Measurements from ENCODE around the gene ECHDC1.

The ECHDC1 gene

GRCh38 chr6:127299522-127300240, 43.7 kb downstream of the ECHDC1 start:
- peaks cover 14% of the 10 kb centered on the region; the same call in 1 of the 2 replicates for H4K20me1 ChIP-seq (ENCODE audit: insufficient read depth, low read length)
- ATAC-seq (ENCODE audit: insufficient read depth, low read depth), result no peak
- TF ChIP-seq EZH2 (IDR thresholded peaks at IDR 0.05; ENCODE audit: borderline replicate concordance, low read depth, low read length, severe bottlenecking) (no peak), CTCF (IDR thresholded peaks at IDR 0.05; ENCODE audit: borderline replicate concordance, extremely low read depth, low read length, poor library complexity, severe bottlenecking) (no peak)
- no peaks in the 10 kb centered on the region for H3K27me3 ChIP-seq (ENCODE audit: insufficient read depth, low read length, poor library complexity)
- no peaks in the 10 kb centered on the region for H3K4me1 ChIP-seq (ENCODE audit: insufficient read depth, low read length)
- no peak overlapping the region for H3K4me3 ChIP-seq (ENCODE audit: low read depth in 1 of 2, low read length in 2 of 2)
- no peak overlapping the region for H3K27ac ChIP-seq (ENCODE audit: low read length)
- no peak overlapping the region for H3K4me2 ChIP-seq (ENCODE audit: insufficient read depth, low read length)
- peaks cover 27% of the 10 kb centered on the region for H3K79me2 ChIP-seq (ENCODE audit: insufficient read depth, low read length)
- DNase-seq, result no peak
- H2AFZ ChIP-seq (ENCODE audit: low read depth, low read length), result no peak overlapping the region
- peaks cover 47% of the 10 kb centered on the region; the same call in 1 of the 2 replicates for H3K36me3 ChIP-seq (ENCODE audit: insufficient read depth, low read length)
- no peaks in the 10 kb centered on the region for H3K9me3 ChIP-seq (ENCODE audit: insufficient read depth, low read length, severe bottlenecking)
- H3K9ac ChIP-seq (ENCODE audit: low read depth, low read length), result no peak overlapping the region

- no peak for DNase-seq
- no peak overlapping the region for H2AFZ ChIP-seq (ENCODE audit: low read depth, low read length)
- no peak overlapping the region for H3K4me3 ChIP-seq (ENCODE audit: low read depth in 1 of 2, low read length in 2 of 2)
- H3K27ac ChIP-seq (ENCODE audit: low read length), result no peak overlapping the region
- H3K9ac ChIP-seq (ENCODE audit: low read depth, low read length), result no peak overlapping the region
- peaks cover 16% of the 10 kb centered on the region for H3K79me2 ChIP-seq (ENCODE audit: insufficient read depth, low read length)
- TF ChIP-seq CTCF (IDR thresholded peaks at IDR 0.05; ENCODE audit: borderline replicate concordance, extremely low read depth, low read length, poor library complexity, severe bottlenecking), result no peak
- no peak for TF ChIP-seq EZH2 (IDR thresholded peaks at IDR 0.05; ENCODE audit: borderline replicate concordance, low read depth, low read length, severe bottlenecking)
- H3K9me3 ChIP-seq (ENCODE audit: insufficient read depth, low read length, severe bottlenecking), result no peaks in the 10 kb centered on the region
- H4K20me1 ChIP-seq (ENCODE audit: insufficient read depth, low read length), result peaks cover 6% of the 10 kb centered on the region; the same call in 1 of the 2 replicates
- H3K36me3 ChIP-seq (ENCODE audit: insufficient read depth, low read length), result peaks cover 43% of the 10 kb centered on the region; the same call in 1 of the 2 replicates
- H3K4me2 ChIP-seq (ENCODE audit: insufficient read depth, low read length), result no peak overlapping the region
- no peaks in the 10 kb centered on the region for H3K4me1 ChIP-seq (ENCODE audit: insufficient read depth, low read length)
- H3K27me3 ChIP-seq (ENCODE audit: insufficient read depth, low read length, poor library complexity), result no peaks in the 10 kb centered on the region
- ATAC-seq (ENCODE audit: insufficient read depth, low read depth), result no peak
Observed at GRCh38 chr6:127298475-127298874, 44.9 kb downstream of the ECHDC1 start.

GRCh38 chr6:127297502-127298070, 45.8 kb downstream of the ECHDC1 start:
- TF ChIP-seq CTCF (IDR thresholded peaks at IDR 0.05; ENCODE audit: borderline replicate concordance, extremely low read depth, low read length, poor library complexity, severe bottlenecking), result no peak
- no peak for TF ChIP-seq EZH2 (IDR thresholded peaks at IDR 0.05; ENCODE audit: borderline replicate concordance, low read depth, low read length, severe bottlenecking)
- DNase-seq (no peak), ATAC-seq (ENCODE audit: insufficient read depth, low read depth) (no peak)
- Histone ChIP-seq H3K9ac (ENCODE audit: low read depth, low read length) (no peak overlapping the region), H2AFZ (ENCODE audit: low read depth, low read length) (no peak overlapping the region), H3K4me1 (ENCODE audit: insufficient read depth, low read length) (no peaks in the 10 kb centered on the region), H3K9me3 (ENCODE audit: insufficient read depth, low read length, severe bottlenecking) (no peaks in the 10 kb centered on the region), H3K4me2 (ENCODE audit: insufficient read depth, low read length) (no peak overlapping the region), H4K20me1 (ENCODE audit: insufficient read depth, low read length) (peaks cover 3% of the 10 kb centered on the region; the same call in 1 of the 2 replicates), H3K79me2 (ENCODE audit: insufficient read depth, low read length) (peaks cover 11% of the 10 kb centered on the region), H3K27me3 (ENCODE audit: insufficient read depth, low read length, poor library complexity) (no peaks in the 10 kb centered on the region), H3K27ac (ENCODE audit: low read length) (no peak overlapping the region), H3K36me3 (ENCODE audit: insufficient read depth, low read length) (peaks cover 42% of the 10 kb centered on the region; the same call in 1 of the 2 replicates), H3K4me3 (ENCODE audit: low read depth in 1 of 2, low read length in 2 of 2) (no peak overlapping the region)

All from DND-41 (cell line).